Activated T-helper 2 cell treated with anti-CD3 and anti-CD28 coated beads, Interferon-gamma antibody, Interleukin-2, Interleukin-4, amounts not matched to agents 10 μg/mL and 5 μg/mL and 100 μg/mL, durations not matched to agents 14 hours and 24 hours and 36 hours (primary cell): Measurements from ENCODE around the gene RGS3. TPM values are rescaled to one million over a fixed set of nuclear protein-coding genes. Genes with fewer than 3 reads are reported as not detected.
A peak's percentile ranks its signal among the peaks of the same experiment; 100 is the strongest.

ENCODE experiments used
- DNase-seq: peaks from one replicate; pipeline ENCODE4 v3.0.0; 2021; ENCODE audit warnings: low spot score
- H3K27ac Mint-ChIP-seq: one replicate; pipeline ENCODE4 v1.8.0; 2021; ENCODE audit warnings: mixed read lengths
- H3K27me3 Mint-ChIP-seq: one replicate; pipeline ENCODE4 v1.8.0; 2021; ENCODE audit warnings: low read depth, mixed read lengths
- H3K36me3 Mint-ChIP-seq: one replicate; pipeline ENCODE4 v1.8.0; 2021; ENCODE audit warnings: low read depth, mixed read lengths
- H3K4me1 Mint-ChIP-seq: one replicate; pipeline ENCODE4 v1.8.0; 2021; ENCODE audit warnings: low read depth, mixed read lengths
- H3K4me3 Mint-ChIP-seq: one replicate; pipeline ENCODE4 v1.8.0; 2021; ENCODE audit warnings: low read depth, mild to moderate bottlenecking, moderate library complexity, mixed read lengths
- H3K9me3 Mint-ChIP-seq: one replicate; pipeline ENCODE4 v1.8.0; 2021; ENCODE audit warnings: mixed read lengths
- intact Hi-C: fragments of 100-400 bp; cut with micrococcal nuclease; formaldehyde crosslinking; loops from one replicate; pipeline ENCODE4 v1.15.1; 2023
- total RNA-seq: library from RNA; stranded (reverse); gene quantifications from 2 replicates; pipeline ENCODE4 v1.2.3, GENCODE V29; 2022

The RGS3 gene
- total RNA-seq, 1 donor from 2014 or later = 64.2 TPM

DNA sequence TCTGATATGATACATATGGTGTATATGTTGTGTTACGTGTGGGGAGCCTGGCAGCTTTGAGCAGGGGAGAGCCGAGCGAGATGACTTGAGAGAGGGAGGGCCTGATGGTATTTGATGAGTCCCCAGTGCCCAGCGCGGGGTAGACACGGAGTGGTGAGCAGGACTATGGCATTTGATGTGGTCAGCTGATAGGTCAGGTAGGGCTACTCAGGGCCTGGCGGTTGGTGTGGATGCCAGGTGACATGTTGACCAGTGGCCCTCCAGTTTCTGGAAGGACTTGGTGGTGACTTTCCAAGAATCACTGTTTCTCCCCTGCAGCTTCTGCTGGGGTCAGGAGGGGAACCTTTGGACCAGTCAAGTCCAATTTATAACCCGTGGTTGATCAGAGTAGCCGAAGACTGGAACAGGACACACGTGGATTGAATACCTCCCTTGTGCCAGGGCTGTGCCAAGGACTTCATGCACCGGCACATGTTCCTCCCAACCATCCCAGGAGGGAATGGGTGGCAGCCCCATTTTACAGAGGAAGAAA lies 148.8 kb downstream of the RGS3 start:
- intact Hi-C loops = no loop called here

DNA sequence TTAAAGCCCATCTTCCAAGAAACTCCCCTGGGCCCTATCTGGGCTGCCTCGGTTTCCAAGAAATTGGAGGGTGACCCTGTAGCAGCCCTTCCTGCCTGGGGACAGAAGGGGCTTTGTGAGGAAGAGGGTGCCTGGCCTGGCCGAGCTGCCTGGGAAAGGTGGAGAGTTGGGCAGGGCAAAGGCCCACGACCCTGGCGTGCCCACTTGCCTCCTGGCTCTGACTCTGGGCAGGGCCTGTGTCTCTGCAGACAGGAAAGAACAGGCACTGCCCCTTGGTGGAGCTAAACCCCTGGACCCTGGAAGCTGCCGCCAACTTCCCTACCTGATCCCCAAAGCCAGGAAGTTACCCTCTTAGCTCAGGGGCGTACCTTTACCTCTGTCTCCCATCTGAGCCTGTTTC lies 149.3 kb downstream of the RGS3 start:
- Mint-ChIP-seq H3K4me1 (peaks cover 36% of the 10 kb centered on the region), H3K4me3 (no peak overlapping the region), H3K27ac (no peak overlapping the region), H3K27me3 (no peaks in the 10 kb centered on the region), H3K36me3 (no peaks in the 10 kb centered on the region), H3K9me3 (no peaks in the 10 kb centered on the region)
- intact Hi-C loops = no loop called here
- DNase-seq = no peak

More for the DNA sequence above, 148.8 kb downstream of the RGS3 start:
- no peak for DNase-seq
- Mint-ChIP-seq H3K4me3 (no peak overlapping the region), H3K9me3 (no peaks in the 10 kb centered on the region), H3K27ac (peak overlapping the region; percentile 20), H3K36me3 (no peaks in the 10 kb centered on the region), H3K4me1 (peaks cover 31% of the 10 kb centered on the region), H3K27me3 (no peaks in the 10 kb centered on the region)

DNA sequence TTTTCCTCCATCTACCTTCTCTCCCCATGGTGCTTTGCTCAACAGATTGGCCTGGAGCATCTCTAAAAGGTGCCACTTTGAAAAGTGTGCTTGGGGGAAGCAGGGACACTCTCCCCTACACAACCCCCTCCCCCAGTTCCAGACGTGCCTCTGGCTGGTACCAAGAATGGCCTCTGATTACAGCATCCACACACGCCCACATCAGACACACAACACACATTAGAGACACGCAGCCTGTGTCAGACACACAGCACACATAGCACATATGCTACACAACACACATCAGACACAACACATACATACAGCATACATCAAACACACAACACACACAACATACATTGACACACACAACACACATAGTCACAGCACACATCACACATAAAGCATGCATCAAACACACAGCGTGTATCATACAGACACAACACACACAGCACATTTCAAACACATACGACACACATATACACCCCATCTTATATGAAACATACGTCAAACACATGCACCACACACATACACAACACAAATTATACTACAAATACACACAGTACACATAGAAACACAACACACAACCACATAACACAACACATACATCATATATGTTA lies 150.4 kb downstream of the RGS3 start:
- H3K27me3 Mint-ChIP-seq = no peaks in the 10 kb centered on the region
- no peaks in the 10 kb centered on the region for H3K9me3 Mint-ChIP-seq
- no peak for DNase-seq
- H3K36me3 Mint-ChIP-seq = no peaks in the 10 kb centered on the region
- peak overlapping the region; percentile 2 for H3K4me3 Mint-ChIP-seq
- H3K4me1 Mint-ChIP-seq = peaks cover 39% of the 10 kb centered on the region
- peak overlapping the region; percentile 99 for H3K27ac Mint-ChIP-seq
- intact Hi-C loops = no loop called here

DNA sequence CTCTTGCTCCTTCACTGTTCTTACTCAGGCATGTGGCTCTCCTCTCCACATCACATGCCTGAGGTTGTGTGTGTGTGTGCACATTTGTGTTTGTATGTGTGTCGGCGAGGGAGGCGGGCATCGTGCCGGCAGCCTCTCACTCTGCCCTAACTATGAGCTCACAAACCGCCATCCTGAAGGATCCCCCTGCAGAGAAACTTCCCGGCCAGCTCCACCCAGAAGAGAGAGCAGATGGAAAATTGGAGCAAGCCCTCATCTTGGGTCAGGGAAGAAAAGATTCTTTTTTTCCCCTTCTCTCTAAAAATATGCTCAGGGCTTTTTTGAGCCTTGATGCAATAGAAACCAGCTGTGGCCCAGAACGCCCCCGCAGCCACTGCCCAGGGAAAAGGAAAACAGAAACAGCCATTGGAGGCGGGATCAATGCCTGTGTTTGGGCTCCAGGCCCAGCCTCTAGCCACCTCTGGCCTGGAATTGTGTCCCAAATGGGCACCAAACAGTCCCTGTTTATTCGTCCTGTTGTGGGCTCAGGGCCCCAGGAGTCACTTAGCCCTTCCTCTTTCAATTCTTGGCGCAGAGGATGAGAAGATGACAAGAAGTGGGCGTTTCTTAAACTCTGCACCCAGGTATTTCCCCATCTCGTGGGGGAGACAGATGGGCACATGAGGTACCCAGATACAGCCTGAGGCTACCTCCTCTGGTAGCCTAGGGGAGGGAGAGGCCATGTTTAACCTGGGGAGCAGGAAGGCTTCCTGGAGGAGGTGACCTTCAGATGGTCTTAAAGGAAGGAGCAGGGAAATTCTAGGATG lies 151.5 kb downstream of the RGS3 start:
- H3K4me1 Mint-ChIP-seq = peaks cover 49% of the 10 kb centered on the region
- no peaks in the 10 kb centered on the region for H3K9me3 Mint-ChIP-seq
- DNase-seq = no peak
- H3K27ac Mint-ChIP-seq = peak overlapping the region; percentile 99
- H3K36me3 Mint-ChIP-seq = no peaks in the 10 kb centered on the region
- peak overlapping the region; percentile 81 for H3K4me3 Mint-ChIP-seq
- H3K27me3 Mint-ChIP-seq = no peaks in the 10 kb centered on the region
- intact Hi-C loops = no loop called here

DNA sequence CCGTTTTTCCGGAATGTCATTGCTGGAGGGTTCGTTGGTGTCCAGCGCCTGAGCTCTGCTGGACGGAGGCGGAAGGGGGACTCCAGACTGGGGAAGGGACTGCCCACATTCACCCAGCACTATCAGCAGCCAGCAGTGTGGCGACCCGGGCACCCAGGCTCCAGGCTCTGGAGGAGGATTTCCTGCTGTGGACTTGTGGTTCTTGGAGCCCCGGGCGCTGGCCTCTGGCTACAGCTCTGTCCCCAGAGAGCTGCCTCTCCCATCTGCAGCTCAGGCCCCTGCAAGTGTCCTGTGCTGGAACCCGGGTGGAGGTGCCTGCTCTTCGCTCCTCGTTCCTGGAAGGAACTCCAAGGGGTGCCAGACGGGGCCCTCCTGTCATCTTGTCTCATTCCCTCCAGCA lies 152.6 kb downstream of the RGS3 start:
- Mint-ChIP-seq H3K27me3 (no peaks in the 10 kb centered on the region), H3K36me3 (no peaks in the 10 kb centered on the region), H3K4me3 (peak overlapping the region; percentile 81), H3K4me1 (peaks cover 60% of the 10 kb centered on the region), H3K9me3 (no peaks in the 10 kb centered on the region), H3K27ac (peak overlapping the region; percentile 99)
- intact Hi-C loops = no loop called here
- DNase-seq = no peak

DNA sequence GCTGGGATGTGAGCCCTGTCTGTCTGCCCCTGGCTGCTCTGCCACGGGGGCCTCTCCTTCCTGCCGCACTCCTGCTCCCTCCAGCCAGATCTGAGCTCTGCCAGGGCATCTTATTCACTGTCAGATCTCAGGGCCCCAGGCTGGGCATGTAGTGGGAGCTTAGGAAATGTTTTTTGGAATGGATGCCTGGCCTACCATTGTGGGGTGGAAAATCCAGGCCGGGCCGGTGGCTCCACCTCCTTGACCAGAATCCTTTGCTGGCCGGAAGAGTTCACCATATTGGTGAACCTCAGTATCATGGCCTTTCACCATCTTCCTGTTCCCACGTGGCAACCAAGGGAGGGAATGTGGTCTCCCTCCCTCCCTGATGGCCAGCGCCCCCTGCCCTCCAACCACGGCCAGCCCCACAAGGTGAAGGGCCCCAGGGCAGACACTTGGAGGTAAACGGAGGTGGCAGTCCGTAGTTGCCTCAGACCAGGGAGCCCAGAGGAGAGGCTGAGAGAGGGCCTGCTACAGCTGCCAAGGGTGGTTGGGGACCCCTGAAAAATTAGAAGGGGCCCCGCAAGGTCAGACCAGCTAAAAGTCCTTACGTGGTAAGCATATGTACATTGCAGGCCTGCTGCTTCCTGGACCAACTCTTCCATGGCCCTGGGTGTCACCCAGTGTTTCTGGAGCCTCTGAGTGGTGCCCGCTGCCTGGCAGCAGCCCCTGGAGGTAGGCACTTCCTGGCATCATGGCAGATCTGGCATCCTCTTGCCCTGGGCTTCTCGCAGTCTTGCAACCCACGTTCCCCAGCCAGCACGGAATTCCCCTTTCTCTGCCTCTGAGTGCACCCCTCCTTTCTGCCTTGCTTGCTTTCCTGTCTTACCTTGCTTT lies 153.3 kb downstream of the RGS3 start:
- H3K27ac Mint-ChIP-seq = peak overlapping the region; percentile 99
- no peak for DNase-seq
- H3K4me3 Mint-ChIP-seq = peak overlapping the region; percentile 49
- H3K36me3 Mint-ChIP-seq = no peaks in the 10 kb centered on the region
- H3K9me3 Mint-ChIP-seq = no peaks in the 10 kb centered on the region
- intact Hi-C loops = no loop called here
- no peaks in the 10 kb centered on the region for H3K27me3 Mint-ChIP-seq
- H3K4me1 Mint-ChIP-seq = peaks cover 67% of the 10 kb centered on the region

DNA sequence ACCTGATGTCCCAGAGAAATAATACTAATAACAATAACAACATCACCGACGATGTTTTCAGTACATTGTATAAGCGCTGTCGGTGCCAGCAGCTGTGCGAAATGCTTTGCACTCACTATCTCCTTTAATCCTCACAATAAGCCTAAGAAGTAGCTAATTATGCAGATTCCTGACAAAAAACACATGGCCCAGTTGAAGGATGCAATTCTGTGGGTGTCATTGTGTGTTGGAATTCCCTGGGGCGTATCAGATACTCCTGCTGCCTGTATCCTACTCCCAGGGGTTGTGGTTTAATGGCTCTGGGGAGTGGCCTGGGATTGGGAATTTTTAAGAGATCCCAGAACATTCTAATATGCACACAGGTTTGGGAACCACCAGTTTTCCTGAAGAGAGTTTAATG lies 154.0 kb downstream of the RGS3 start:
- peak overlapping the region; percentile 56 for H3K27ac Mint-ChIP-seq
- intact Hi-C loops = no loop called here
- peak overlapping the region; percentile 49 for H3K4me3 Mint-ChIP-seq
- peaks cover 74% of the 10 kb centered on the region for H3K4me1 Mint-ChIP-seq
- H3K27me3 Mint-ChIP-seq = no peaks in the 10 kb centered on the region
- no peaks in the 10 kb centered on the region for H3K36me3 Mint-ChIP-seq
- no peak for DNase-seq
- H3K9me3 Mint-ChIP-seq = no peaks in the 10 kb centered on the region

DNA sequence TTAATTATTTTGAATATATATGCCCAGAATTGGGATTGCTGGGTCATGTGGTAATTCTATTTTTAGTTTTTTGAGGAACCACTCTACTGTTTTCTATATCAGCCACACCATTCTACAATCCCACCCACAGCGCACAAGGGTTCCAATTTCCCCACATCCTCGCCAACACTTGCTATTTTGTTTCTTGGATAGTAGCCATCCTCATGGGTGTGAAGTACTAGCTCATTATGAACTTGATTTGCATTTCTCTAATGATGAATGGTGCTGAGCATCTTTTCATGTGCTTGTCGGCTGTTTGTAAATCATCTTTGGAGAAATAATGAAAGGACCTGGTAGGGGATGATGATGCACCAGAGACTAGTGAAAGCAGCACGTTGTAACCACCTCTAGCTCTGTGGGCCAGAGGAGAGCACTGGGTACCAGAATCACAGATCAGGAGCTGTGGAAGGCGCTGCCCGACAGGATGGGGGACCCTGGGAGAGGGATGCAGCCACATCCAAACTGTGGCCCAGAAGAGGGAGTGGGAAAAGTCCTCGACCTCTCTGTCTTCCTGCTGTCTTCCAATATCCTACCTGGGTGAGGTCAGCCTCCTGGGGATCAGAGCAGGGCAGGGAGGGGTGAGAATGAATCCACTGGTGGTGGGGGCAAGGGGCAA lies 155.4 kb downstream of the RGS3 start:
- H3K4me1 Mint-ChIP-seq = peaks cover 84% of the 10 kb centered on the region
- H3K27me3 Mint-ChIP-seq = no peaks in the 10 kb centered on the region
- no peaks in the 10 kb centered on the region for H3K9me3 Mint-ChIP-seq
- no peak overlapping the region for H3K4me3 Mint-ChIP-seq
- intact Hi-C loops = no loop called here
- no peak for DNase-seq
- H3K36me3 Mint-ChIP-seq = no peaks in the 10 kb centered on the region
- peak overlapping the region; percentile 80 for H3K27ac Mint-ChIP-seq

DNA sequence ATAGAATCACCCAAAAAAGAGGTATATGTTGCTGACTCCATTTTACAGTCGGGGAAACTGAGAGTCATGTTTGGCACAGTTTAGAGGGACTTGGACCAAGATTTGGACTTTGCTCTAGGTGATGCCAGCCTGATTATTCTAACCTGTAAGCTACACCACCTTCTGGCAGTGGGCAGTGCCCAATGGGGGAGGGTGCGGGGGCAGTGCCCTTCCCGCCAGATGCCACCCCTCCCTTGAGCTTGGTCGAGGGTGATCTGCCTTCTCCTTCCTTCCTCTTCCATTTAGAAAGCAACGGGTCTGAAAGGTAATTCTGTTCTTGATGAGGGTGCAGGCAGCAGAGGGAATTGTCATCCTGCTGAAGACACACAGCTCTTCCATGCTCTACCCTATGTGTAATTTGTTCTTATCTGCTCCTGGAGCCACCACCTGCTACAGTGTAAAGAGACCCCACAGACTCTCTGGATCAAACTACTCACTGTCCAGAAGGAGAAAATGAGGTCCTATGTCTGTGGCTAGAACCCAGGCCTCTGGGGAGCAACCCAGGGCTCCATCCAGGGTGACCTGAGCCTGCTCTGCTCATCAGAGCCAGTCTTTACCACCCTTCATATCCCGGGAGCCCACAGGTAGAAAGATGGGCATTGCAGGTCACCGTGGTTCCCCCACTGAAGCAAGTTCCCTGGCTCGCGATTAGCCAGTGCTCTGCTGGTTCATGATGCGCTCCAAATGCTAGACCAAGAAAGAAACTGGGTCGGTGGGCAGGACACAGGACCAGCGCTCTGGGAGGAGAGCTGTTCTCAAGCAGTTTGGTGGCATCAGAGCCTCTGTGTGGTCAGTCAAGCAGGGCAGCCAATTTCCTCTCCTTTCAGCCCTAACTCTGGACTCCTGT lies 156.2 kb downstream of the RGS3 start:
- H3K4me3 Mint-ChIP-seq = peak overlapping the region; percentile 50
- peak overlapping the region; percentile 98 for H3K27ac Mint-ChIP-seq
- H3K4me1 Mint-ChIP-seq = peaks cover 78% of the 10 kb centered on the region
- H3K36me3 Mint-ChIP-seq = no peaks in the 10 kb centered on the region
- H3K27me3 Mint-ChIP-seq = no peaks in the 10 kb centered on the region
- no peak for DNase-seq
- intact Hi-C loops = no loop called here
- H3K9me3 Mint-ChIP-seq = no peaks in the 10 kb centered on the region

DNA sequence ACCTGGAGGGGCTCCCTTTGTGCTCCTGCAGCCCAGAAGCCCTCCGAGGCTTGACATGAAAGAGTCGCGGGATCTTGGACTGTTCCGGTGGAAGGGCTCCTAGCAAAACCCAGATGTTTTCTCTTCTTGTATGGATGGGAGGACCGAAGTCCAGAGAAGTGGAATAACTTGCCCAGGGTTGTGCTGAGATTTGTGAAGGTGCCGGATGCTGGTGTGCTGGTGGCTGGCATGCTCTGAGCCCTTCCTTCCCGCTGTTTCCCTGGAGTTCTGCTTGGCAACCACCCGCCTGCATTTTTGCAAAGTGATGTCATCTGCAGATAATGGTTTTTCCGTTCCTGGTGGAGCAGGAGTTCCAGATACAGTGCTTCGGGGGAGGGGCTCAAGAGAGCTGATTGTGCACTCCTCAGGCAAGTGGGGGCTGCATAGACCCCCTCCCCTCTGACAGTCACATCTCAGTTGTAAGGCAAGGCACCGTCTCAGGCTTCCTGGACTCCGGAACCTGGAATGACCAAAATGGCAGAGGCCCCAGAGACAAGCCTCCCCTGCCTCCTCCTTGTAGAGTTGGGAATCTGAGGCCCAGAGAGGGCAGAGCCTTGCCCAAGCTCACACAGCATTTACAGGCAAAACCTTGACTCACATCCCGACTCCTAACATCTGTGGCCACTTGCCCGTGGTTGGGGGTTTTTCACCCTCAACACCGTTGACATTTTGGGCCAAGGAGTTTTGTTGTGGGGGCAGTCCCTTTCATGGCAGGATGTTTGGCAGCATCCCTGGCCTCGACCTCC lies 157.0 kb downstream of the RGS3 start:
- Mint-ChIP-seq H3K27ac (peak overlapping the region; percentile 98), H3K9me3 (no peaks in the 10 kb centered on the region), H3K4me1 (peaks cover 69% of the 10 kb centered on the region), H3K27me3 (no peaks in the 10 kb centered on the region), H3K36me3 (no peaks in the 10 kb centered on the region), H3K4me3 (peak overlapping the region; percentile 42)
- intact Hi-C loops = no loop called here
- no peak for DNase-seq

DNA sequence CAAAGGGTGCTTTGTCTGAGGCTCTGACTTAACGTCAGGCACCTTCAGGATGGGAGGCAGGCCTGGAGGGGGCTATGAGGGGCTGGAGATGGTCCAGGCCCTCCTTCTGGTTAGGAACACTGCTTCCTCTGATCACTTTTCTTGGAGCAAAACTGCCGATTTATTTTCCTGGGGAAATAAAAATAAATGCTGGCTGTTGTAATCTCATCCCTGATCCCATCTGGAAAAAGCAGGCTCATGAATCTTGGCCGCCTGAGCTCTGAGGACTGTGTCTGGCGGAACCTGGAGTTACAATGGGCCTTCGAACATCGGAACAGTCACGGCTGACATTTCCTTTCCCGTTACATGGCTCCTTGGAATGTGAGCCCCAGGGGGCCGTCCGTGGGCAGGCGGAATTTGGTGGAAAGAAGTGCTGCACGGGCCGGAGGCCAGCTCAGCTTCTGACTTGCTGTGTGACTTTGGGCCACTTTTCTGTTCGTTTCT lies 157.8 kb downstream of the RGS3 start:
- intact Hi-C loops = no loop called here
- Mint-ChIP-seq H3K36me3 (no peaks in the 10 kb centered on the region), H3K27me3 (no peaks in the 10 kb centered on the region), H3K27ac (peak overlapping the region; percentile 98), H3K4me1 (peaks cover 64% of the 10 kb centered on the region), H3K4me3 (no peak overlapping the region), H3K9me3 (no peaks in the 10 kb centered on the region)
- DNase-seq = no peak
